ENCODE results near the gene IMMT. TPM values are rescaled to one million over a fixed set of nuclear protein-coding genes. Genes with fewer than 3 reads are reported as not detected.

IMMT gene
- total and polyA plus RNA-seq, 11 donors: 62.0 to 315 (median 219) TPM

GRCh38 chr2:86224645-86225355, 29.5 kb upstream of the IMMT start:
- TF ChIP-seq POLR2A (IDR thresholded peaks at IDR 0.05): no peak
- TF ChIP-seq, protein P1, sequence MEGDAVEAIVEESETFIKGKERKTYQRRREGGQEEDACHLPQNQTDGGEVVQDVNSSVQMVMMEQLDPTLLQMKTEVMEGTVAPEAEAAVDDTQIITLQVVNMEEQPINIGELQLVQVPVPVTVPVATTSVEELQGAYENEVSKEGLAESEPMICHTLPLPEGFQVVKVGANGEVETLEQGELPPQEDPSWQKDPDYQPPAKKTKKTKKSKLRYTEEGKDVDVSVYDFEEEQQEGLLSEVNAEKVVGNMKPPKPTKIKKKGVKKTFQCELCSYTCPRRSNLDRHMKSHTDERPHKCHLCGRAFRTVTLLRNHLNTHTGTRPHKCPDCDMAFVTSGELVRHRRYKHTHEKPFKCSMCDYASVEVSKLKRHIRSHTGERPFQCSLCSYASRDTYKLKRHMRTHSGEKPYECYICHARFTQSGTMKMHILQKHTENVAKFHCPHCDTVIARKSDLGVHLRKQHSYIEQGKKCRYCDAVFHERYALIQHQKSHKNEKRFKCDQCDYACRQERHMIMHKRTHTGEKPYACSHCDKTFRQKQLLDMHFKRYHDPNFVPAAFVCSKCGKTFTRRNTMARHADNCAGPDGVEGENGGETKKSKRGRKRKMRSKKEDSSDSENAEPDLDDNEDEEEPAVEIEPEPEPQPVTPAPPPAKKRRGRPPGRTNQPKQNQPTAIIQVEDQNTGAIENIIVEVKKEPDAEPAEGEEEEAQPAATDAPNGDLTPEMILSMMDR (IDR thresholded peaks at IDR 0.05): no peak
- H3K4me3 ChIP-seq: peak overlapping the region in 6 of 12 donors; percentile 0 to 25 (median 12)
- H3K4me1 ChIP-seq: peaks cover 11 to 58% (median 45%) of the 10 kb centered on the region in 12 donors
- H3K27me3 ChIP-seq: no peaks in the 10 kb centered on the region
- peak in 1 of 4 donors; percentile 28 for ATAC-seq
- DNase-seq: peak in 1 of 5 donors; percentile 64
- no peaks in the 10 kb centered on the region for H3K36me3 ChIP-seq
- intact Hi-C loops (cut with DNase I): loop anchor here in 7 of 10 donors (5.0 to 10.0 kb wide), 8 partner anchors 58 to 338 kb away; partner anchors contain the start of genes KDM3A (in 2 of the 7) and CHMP3 (in 1 of the 7)
- H3K9me3 ChIP-seq: no peaks in the 10 kb centered on the region
- 74 to 81% (median 77%) methylated on average over 7 to 9 of the region's 9 CpGs for WGBS, 4 donors
- peak overlapping the region; percentile 53 to 92 (median 84) for H3K27ac ChIP-seq

DNA sequence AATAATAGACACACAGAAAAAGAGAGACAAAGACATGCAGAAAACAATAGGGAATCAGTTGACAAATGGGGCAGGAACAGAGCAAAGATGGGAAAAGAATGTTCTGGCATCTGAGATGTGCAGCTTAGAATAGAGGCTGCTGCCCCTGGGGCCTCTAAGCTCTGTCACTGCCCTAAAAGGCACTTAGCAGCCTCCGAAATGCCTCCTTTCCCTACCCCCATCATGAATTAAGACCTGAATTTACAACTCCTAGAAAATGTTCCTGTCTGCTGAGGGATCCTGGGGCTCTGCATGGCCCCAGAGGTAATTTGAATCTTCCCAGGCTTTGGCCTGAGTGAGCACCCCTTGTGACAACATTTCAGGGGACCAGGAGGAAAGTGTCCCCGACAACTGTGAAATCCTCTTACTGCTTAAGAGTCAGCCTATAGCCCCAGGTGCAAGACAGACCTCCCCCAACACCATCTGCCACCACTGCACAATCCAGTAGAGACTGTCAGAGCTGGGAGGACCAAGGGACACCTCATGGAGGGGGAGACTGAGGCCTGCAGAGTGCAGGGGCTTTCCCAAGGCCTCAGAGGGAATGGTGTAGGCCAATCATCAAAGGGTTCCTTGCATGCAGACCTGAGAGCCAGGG, 28.8 kb upstream of the IMMT start:
- H3K27ac ChIP-seq: peak overlapping the region; percentile 53 to 92 (median 84)
- intact Hi-C loops (cut with DNase I): loop anchor here in 9 of 10 donors (1.0 to 10.0 kb wide), 11 partner anchors 31 to 338 kb away; partner anchors contain the start of genes KDM3A (in 2 of the 9) and CHMP3 (in 1 of the 9)
- H3K36me3 ChIP-seq: no peaks in the 10 kb centered on the region
- H3K9me3 ChIP-seq: no peaks in the 10 kb centered on the region
- TF ChIP-seq POLR2A (IDR thresholded peaks at IDR 0.05): no peak
- TF ChIP-seq, protein P1 (IDR thresholded peaks at IDR 0.05): no peak
- ATAC-seq (peak in 3 of 4 donors; percentile 1 to 29 (median 26)), DNase-seq (no peak)
- no peak overlapping the region for H3K4me3 ChIP-seq
- 76 to 83% (median 81%) methylated on average over 2 of the region's 2 CpGs for WGBS, 4 donors
- no peaks in the 10 kb centered on the region for H3K27me3 ChIP-seq
- peaks cover 11 to 58% (median 45%) of the 10 kb centered on the region in 12 donors for H3K4me1 ChIP-seq

GRCh38 chr2:86223140-86223926, 28.1 kb upstream of the IMMT start:
- H3K9me3 ChIP-seq: no peaks in the 10 kb centered on the region
- H3K27ac ChIP-seq: peak overlapping the region; percentile 53 to 92 (median 84)
- intact Hi-C loops (cut with DNase I): loop anchor here in 9 of 10 donors (1.0 to 10.0 kb wide), 11 partner anchors 32 to 339 kb away; partner anchors contain the start of genes KDM3A (in 2 of the 9) and CHMP3 (in 1 of the 9)
- no peaks in the 10 kb centered on the region for H3K27me3 ChIP-seq
- no peaks in the 10 kb centered on the region for H3K36me3 ChIP-seq
- DNase-seq (peak; percentile 73 to 88 (median 76)), ATAC-seq (peak; percentile 81 to 89 (median 86))
- WGBS, 4 donors: 18 to 28% (median 22%) methylated on average over 7 to 8 of the region's 8 CpGs
- H3K4me3 ChIP-seq: no peak overlapping the region
- H3K4me1 ChIP-seq: peaks cover 11 to 58% (median 45%) of the 10 kb centered on the region in 12 donors
- no peak for TF ChIP-seq POLR2A (IDR thresholded peaks at IDR 0.05)
- TF ChIP-seq, protein P1 (IDR thresholded peaks at IDR 0.05): no peak
